GM19043 (cell line): ENCODE results near the gene UTF1.
"Not testable (repeated sequence)": the region's sequence is repeated elsewhere in the genome, so short reads cannot be mapped to it uniquely, and the experiment has no call there.

Source experiments
- ATAC-seq: cut with Tn5 transposase; IDR thresholded peaks from one replicate; pipeline ENCODE4 v1.9.1; 2021; ENCODE audit warnings: low read depth; ENCODE audit not compliant: unreplicated experiment

The UTF1 gene

GRCh38 chr10:133260895-133261725 is 31.1 kb downstream of the UTF1 start:
- ATAC-seq, result peak; percentile 40

- ATAC-seq, result peak; percentile 41
Measured at GRCh38 chr10:133261726-133262325, 31.8 kb downstream of the UTF1 start.

GRCh38 chr10:133262696-133263095 is 32.7 kb downstream of the UTF1 start:
- ATAC-seq, result no peak

GRCh38 chr10:133263674-133264073 is 33.7 kb downstream of the UTF1 start:
- no peak for ATAC-seq

- ATAC-seq, result no peak
Measured at GRCh38 chr10:133264461-133264860, 34.4 kb downstream of the UTF1 start.

GRCh38 chr10:133265052-133265451 is 35.0 kb downstream of the UTF1 start:
- not testable (repeated sequence) for ATAC-seq

- ATAC-seq, result no peak
Measured at GRCh38 chr10:133266056-133266795, 36.2 kb downstream of the UTF1 start.

- ATAC-seq, result no peak
Measured at GRCh38 chr10:133267293-133267692, 37.3 kb downstream of the UTF1 start.

GRCh38 chr10:133267829-133268228 is 37.8 kb downstream of the UTF1 start:
- no peak for ATAC-seq

GRCh38 chr10:133268532-133268931 is 38.5 kb downstream of the UTF1 start:
- ATAC-seq, result no peak

- ATAC-seq, result no peak
Measured at GRCh38 chr10:133269367-133269766, 39.4 kb downstream of the UTF1 start.

GRCh38 chr10:133270204-133270603 is 40.2 kb downstream of the UTF1 start:
- ATAC-seq, result no peak

GRCh38 chr10:133270773-133271297 is 40.8 kb downstream of the UTF1 start:
- ATAC-seq, result no peak

- no peak for ATAC-seq
Measured at GRCh38 chr10:133271521-133272300, 41.7 kb downstream of the UTF1 start.

- ATAC-seq, result no peak
Measured at GRCh38 chr10:133272301-133272963, 42.4 kb downstream of the UTF1 start.

GRCh38 chr10:133272964-133273420 is 43.0 kb downstream of the UTF1 start:
- no peak for ATAC-seq

GRCh38 chr10:133273534-133274143 is 43.6 kb downstream of the UTF1 start:
- ATAC-seq, result no peak

GRCh38 chr10:133274751-133275683 is 45.0 kb downstream of the UTF1 start:
- ATAC-seq, result peak; percentile 48
